AG20443 (cell line): ENCODE measurements around the gene SCNN1A.
A peak's percentile ranks its signal among the peaks of the same experiment; 100 is the strongest.
"Not testable (repeated sequence)": the region's sequence is repeated elsewhere in the genome, so short reads cannot be mapped to it uniquely, and the experiment has no call there.

Experiments
- DNase-seq: peaks from one replicate; pipeline ENCODE4 v3.0.0; 2012; ENCODE audit warnings: low spot score, mixed read lengths

The SCNN1A gene

DNA sequence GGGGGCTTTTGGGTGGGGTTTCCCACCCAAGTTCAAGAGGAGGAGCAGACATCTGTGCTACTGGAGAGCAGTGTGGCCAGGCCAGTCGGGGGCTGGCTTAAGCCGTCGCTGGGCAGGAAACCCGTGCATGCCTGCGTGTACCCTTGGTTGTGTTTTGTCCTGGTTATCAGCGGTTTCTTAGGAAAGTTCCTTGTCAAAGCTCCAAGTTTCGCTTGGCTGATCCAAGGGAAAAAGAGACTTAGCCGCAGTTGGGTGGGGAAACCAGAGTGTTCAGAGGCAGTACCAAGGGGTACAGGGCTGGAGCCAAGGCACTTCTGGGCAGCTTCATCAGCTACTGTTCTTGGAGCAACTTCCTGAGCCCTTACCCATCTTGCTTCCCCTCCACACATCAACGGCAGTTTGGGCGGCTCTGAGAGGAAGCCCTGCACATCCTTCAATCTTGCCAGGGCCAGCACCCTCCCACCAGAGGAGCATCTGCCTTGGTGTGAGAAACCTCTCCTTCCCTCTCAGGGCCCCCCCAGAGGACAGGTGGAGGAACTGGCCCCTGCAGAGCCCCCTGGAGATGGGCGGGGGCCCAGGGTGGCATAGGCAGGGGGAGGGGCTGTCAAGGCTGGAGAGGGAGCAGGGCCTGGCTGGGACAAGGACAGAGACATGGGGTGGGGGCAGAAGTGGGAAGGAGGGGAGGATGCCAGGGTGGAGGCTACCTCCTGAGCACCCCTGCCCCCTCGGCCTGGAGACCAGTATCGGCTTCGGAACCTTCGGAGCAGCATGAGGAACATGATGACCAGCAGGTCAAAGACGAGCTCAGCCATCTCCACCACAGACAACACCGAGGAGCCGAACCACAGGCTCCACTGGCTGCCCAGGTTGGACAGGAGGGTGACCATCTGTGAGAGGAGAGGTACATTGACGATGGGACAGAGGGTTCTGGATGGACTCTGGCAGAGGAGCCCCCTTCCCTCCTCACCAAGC is 27.7 kb downstream of the SCNN1A start:
- peak; percentile 71 for DNase-seq

DNA sequence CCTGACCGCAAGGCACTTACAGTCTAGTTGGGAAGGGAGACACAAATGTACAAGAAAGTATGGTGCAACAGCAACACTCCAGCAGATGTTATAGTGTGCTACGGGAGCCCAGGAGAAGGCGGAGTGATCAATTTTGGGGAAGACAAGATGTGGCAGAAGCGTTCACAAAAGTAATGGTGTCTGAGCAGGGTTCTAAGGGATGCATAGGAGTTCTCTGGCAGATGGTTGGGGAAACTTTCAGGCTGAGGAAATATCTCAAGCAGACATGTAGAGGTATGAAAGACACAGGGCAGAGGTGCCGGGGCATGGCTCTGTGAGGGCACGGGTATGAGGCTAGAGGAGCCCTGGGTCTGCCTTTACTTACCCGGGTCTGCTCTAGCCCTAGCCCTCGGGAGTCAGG is 28.4 kb downstream of the SCNN1A start:
- DNase-seq: no peak

DNA sequence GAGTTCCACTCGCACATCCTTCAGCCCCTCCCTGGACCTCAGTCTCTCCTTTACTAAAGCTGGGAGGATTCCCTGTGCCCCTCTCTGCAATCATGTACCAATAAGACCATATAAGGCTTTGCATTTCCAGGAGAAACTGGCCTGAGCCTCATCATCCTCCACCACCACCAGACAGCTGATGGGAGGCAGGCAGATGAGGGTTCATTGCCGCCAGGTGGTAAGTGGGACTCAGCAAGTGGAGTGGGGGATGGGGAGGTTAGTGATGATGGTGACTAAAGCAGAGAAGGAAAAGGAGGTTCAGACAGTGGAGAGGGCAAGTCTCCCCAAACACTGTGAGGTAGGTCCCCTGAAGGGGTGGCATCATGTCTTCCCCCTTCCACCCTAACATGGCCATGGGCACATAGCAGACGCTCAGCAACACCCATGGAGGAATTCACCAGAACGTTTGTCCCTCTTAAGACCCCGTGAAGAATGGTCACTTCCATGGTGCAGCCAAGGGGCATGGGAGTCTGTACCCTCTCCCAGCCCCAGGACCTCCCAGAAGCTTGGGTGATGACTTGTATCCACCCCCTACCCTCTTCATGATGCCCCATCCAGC is 29.0 kb downstream of the SCNN1A start:
- DNase-seq: no peak

DNA sequence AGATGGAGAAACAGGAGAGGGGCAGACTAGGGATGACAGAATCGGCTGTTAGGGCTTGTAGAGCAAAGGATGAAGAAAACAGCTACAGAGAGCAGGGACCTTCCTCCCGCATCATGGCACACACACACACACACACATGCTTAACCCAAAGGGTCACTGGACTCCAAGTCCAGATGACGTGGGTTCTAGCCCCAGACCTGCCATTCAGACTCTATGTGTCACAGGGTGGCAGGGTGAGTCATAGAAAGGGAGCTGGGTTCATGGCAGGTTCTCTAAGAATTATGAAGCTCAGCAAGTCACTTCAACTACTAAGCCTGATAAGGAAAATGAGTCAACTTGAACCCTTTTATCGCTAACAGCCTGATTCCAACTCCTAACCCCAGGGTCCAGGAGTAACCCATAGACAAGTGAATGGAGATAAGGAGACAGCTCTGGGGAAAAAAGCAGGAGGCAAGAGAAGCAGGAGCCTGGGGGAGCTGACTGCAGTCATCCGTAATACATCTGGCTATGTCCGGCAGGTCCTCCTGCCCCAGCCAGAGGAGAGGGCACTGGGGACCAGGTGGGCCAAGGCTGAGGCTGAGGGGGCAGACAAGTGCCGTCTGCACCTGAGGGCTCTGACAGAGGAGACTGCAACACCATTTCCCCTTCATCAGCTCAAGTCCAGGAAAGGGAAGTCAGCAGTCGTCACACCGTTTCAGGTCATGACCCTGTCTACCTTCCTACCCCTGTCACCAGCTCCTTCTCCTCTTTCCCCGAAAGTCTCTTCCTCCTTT is 29.9 kb downstream of the SCNN1A start:
- peak; percentile 79 for DNase-seq

DNA sequence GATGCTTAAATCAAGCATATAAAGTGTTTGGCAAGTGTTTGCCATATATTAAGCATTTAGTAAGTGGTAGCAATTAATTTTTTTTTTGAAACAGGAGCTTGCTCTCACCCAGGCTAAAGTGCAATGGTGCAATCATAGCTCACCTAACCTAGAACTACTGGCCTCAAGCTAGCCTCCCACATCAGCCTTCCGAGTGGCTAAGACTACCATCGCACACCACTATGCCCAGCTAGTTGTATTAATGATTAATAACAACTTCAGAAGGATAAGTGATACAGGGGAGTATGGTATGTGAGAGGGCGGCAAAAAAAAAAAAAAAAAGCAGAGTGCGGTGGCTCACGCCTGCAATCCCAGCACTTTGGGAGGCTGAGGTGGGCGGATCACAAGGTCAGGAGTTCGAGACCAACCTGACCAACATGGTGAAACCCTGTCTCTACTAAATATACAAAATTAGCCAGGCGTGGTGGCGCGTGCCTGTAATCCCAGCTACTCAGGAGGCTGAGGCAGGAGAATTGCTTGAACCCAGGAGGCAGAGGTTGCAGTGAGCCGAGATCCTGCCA is 31.2 kb downstream of the SCNN1A start:
- not testable (repeated sequence) for DNase-seq

DNA sequence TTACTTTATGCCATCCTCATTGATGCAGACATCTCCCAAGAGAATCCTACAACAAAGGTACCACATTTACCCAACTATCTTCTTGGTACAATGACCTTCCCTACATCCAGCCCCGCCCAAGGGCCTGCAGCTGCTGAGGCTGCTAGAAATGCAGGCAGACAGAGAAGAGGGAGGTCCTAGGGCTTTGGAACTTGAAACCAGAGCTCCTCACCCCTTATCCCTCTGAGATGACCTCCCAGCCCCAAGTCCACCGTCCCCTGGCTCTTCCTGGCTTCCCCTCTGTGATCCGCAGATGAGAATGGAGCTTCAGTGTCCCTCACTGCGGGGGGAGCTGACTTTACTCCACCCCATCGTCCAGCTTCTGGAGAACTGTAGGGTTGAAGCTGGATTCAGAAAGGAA is 31.8 kb downstream of the SCNN1A start:
- DNase-seq: no peak

DNA sequence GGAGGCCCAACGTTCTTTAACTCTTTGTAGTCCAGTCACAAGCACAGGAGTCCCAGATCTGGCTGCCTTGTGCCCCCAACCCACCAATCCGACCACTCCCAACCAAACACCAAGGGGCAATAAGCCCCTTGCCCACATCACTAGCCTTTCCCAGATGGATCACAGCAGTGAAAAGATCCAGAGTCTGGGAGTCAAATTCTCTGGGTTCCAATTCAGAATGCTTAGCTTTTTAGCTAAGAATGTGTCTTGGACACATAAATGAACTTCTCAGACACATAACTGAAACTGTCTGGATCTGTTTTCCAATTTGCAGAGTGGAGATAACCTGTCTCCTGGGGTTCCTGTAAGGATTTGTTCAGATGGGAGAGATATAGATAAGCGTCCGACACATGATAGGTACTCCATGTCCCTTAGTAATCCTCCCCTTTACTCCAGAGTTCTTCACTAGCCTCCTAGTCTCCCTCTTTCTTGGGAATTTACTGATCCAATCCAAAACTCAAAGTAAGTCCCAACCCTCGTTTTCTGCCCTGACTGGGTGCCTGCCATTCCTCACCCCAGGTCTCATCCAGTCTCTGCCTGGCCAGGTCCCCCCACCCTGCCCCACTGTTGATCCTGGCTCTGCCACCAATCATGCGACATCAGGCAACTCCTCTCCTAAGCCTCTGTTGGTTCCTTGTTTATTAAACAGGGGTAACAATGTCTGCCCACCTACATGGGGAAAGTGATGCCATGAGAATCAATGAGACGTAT is 33.0 kb downstream of the SCNN1A start:
- no peak for DNase-seq

DNA sequence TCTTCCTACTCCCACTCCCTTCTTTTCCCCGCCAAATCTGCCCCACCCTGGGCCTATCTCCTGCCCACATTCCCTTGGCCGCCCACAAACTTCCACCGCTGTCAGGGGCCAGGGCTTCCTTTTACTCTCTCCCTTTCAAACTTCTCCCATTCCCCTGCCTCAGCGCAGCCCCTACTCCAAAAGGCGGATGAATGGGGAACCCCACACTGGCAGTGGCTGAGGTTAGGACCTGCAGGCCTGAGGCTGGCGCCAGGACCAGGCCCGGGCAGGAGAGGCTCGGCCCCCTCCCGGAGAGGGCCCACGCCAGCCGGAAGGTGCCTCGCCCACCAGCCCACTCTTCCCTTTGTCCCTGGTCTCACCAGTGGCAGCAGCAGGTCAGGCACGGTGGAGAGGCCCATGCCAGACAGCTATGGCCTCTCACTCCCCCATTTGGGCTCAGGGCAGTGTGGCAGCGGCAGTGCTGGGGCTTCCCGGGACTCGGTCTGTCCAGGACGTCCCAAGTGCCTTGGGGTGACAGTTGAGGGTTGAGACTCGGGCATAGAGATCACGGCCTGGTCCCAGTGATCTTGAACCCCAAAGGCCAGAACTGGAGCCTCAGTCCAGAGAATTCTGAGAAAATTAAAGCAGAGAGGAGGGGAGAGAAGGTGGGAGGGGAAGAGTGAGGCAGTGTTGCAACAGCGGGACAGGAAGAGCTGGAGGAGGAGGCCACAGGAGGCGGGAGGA is 33.8 kb downstream of the SCNN1A start, which contains the start of gene TNFRSF1A:
TNFRSF1A (minus strand) TSS at position 660 of the 723 bp plus-strand sequence; CDS start at position 398, 262 bp downstream.
- DNase-seq: peak; percentile 84

DNA sequence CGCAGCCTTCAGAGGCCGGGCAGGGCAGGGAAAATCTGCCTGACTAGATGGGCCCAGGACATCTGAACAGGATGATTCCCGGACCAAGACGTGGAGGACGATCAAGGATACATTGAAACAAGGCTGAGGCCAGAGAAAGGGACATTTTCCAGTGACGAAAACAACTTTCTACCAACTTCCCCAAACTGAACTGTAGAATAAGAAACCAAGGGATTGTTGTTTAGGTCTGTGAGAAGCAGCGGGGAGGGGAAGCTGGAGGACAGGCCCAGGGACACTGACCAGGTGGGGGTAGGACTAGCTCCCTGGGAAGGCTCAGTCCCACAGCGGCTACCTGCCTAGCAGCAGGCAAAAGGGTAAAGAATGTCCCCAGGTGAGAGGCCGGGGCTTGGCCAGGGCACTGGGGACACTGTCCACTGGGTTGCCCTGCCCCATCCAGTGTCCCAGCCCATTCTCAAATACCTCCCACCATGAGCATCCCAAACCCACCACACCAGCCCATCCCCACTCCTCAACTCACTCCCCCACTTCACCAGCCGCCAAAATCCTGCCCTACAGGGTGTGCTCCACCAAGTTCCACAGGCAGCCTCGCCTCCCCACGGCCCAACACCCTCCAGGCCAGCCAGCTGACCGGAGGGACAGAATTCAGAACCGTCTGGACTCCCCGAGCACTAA is 34.5 kb downstream of the SCNN1A start:
- no peak for DNase-seq

DNA sequence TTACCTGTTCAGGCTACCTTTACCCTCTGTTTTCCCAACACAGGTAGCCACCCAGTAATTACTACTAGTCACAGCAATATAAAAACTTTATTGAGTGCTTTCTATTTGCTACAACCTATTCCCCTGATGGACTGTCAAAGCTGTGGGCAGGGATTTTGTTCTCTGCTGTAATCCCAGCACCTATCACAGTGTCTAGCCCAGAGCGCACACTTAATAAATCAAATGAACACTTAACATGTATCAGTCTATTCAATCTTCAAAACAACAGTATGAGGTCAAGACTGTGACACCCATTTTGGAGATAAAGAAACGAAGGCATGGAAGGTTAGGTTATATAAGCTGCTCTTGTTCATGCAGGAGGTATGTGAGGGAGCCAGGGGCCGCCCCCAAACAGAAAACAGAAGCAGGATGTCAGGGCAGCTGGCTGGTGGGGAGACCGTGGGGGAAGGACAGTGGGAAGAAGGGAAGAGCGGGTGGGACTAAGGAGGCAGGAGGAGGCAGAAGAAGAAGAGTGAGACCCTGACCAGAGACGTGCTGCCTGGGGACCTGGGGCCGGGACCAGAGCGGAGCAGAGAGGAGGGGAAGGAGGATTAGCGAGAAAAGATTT is 35.2 kb downstream of the SCNN1A start:
- peak; percentile 62 for DNase-seq

DNA sequence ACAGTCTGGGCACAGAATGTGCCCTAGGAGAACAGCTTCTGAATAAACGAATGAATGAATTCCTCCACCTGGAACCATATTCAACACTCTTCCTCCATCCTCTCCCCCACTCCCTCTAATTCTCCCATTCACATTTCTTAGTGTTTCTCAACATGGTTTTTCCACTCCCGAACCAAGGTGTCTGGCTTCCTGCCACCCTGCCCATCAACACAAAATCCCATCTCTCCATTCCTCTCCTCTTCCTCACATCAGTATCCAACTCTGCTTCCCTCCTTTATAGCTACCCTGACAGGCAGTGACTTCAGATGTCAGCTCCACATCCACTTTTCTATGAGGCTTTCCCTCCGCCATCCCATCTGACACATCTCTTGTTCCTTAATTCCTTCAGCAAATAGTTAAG is 36.4 kb downstream of the SCNN1A start:
- DNase-seq: no peak

DNA sequence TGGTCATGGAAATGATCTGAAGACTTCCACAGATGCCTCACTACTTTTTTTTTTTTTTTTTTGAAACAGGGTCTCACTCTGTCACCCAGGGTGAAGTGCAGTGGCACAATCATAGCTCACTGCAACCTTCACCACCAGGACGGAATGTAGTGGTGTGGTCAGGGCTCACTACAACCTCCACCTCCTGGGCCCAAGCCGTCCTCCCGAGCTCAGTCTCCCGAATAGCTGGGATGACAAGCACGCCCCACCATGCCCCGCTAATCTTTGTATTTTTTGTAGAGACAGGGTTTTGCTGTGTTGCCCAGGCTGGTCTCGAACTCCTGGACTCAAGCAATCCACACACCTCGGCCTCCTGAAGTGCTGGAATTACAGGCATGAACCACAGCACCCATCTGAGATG is 36.8 kb downstream of the SCNN1A start:
- not testable (repeated sequence) for DNase-seq

DNA sequence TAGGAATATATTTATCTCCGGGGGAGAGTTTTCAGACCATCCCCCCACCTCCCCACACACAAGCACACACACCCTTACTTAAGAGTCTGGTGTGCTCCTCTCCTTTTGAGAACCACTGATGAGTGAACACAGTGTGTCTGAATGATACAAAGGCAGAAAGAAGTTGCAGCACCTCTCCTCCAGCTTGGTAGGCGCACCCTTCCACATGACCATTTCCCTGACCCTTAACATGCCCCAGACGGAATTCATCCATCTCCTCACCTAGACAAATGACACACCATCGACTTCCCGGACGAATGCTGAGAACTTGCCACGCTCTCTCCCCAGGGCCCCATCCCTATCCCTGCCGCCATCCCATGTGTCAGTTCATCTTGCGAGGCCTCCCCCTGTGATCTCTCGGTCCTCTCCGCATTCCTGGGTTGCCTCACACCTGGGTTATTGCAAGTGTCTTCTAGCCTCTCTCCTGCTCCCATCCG is 37.4 kb downstream of the SCNN1A start:
- no peak for DNase-seq

DNA sequence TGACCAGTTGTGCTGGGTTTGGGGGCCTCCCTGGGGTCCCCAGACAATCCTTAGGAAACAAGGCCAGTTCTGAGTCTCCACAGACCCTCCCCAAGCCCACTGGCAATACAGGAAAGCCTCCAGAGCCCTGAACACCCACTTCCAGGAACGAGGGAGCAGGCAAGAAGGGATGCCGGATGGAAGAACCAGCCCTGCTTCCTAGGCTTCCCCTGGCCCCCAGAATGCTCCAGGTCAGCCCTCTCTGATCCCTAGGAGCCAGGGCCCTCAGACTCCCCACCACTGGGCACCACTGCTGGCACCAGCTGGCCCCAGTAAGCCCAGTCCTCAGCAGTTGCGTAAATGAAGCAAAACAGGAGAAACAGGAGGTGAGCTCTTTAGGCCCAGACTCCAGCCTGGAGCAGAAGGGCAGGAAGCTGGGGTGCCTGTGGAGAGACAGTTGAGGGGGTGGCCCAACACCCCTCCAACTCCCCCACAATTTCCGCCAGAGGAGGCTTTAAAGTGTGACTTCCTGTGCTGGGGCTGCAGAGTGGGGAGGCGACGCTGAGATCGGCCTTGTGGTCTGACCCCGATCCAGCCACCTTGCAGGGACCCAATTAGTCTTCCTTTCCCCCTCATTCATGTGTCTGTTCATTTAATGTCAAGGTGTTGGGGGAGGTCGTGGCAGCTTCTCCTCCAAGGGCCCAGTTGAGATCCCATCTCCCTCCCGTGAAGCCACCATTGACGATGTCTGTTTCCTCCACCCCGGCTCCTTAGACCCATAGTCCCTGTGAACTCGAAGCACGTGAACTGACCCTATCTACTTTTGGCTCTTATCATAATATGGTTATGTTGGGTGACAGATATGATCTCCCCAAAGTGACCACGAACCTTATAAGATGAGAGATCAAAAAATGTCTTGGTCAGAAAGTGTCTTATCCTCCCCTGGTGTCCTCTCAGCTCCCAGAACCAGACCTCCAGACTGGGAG is 38.2 kb downstream of the SCNN1A start:
- no peak for DNase-seq

DNA sequence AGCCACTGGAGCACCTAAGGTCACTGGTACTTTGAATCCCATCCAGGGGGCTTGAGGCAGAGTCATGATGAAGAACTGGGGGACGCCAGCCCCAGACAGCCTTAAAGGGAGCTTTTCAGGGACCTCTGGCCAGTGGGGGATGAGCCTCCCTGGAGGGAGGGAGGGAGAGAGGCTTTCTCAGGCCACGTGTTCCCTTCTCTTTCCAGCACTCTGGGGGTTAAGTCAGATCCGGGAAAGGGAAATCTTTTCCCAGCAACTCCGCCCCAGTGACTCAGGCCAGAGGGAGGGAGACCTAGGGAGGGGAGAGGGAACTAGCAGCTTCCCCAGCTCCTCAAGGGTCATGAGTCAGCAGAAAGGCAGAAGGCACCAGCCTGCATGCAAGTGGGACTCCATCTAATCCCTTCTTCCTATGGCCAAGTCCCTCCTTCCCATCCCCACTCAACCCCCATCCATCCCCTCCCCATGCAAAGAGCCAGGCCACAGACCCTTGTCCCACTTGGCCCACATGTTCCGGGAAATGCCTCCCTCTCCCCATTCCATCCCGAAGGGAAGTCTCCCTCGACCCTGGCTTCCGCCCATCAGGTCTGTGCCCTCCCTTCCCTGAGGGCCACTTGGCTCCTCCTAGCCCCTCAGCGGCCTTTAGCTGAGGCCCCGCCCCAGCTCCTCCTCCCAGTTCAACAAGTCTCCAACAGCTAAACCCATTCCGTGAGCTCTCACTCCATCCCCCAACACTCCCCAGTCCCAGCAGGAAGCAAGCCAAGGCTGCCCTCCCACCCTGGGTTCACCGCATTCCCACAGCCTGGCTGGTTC is 39.1 kb downstream of the SCNN1A start:
- peak; percentile 95 for DNase-seq

DNA sequence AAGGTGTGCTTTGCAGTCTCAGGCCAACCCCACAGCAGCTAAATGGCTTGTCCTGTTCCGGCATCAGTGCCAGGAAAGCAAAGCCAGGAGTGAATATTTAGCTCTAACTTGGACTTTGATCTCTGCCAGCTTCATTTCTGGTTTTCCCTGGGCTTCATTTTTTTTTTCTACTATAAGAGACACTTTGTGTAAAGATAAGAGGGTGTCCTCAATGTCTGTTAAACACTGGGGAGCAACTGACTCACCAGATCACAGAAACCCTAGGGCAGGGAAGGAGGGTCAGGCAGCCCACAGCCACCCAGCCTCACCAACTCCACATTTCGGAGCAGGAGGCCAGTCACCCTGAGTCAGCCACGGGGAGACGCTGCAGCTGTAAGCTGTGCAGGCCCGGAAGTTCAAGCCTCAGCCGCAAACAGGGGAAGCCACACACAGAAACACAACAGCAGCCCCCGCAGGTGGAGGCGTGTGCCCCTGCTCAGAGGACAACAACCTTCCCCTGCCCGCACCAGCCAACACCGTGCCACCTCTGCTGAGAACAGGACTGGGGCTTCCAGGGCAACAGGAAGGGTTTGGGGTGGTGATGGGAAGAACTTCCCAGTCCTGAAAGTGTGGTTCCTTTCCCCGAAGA is 39.8 kb downstream of the SCNN1A start:
- DNase-seq: peak; percentile 84

DNA sequence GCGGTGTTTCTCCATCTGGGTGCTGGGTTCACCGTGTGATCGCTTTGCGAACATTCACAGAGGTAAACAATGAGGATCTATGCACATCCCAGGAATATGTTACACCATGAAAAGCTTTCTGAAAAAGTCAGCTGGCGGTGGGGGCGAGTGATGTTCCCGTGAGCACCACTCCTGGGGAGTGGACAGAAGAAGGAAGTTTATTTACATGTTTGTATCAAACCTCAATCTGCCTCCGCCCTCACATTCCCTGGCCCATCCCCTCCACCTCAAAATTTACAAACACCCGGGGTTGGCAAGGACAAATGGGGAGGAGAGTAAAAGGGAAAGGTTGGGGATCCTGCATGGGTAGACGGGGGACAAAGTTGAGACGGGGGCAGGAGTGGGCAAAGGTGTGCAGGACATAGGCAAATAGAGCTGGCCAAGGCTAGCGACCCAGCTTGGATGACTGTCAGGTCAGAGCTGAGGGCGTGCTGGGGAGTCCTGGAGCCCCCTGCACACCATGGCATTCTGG is 40.4 kb downstream of the SCNN1A start:
- no peak for DNase-seq
